ENCODE data around the gene KRTAP17-1.

Gene KRTAP17-1

DNA sequence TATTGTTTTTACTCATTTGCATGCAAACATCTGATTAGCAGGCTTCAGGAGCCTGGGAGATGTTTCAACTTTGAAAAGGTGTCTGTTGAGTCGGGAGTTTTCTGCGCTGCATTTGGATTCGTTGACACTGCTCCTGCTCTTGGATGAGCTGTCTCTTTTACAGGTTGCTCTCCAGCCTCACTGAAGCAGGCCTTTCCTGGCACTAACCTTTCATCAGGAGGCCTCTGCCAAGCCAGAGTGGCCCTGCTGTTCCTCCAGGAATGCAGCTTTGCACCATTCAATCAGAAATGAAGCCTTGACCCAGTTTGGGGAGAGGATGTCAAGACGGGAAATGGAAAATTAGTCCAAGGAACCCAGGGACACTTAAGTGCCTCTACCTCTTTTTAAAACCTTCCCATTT is 12.5 kb downstream of the KRTAP17-1 start:
- H3K4me3 ChIP-seq (IDR thresholded peaks at IDR 0.05; ENCODE audit: insufficient read depth, low read depth, low read length) = no peak overlapping the region
- no peaks in the 10 kb centered on the region for H3K4me1 ChIP-seq (ENCODE audit: low read depth, poor library complexity, severe bottlenecking)
- H3K27me3 ChIP-seq (ENCODE audit: insufficient read depth, low read depth) = no peaks in the 10 kb centered on the region
- H3K36me3 ChIP-seq (ENCODE audit: insufficient read depth) = no peaks in the 10 kb centered on the region
- H3K4me2 ChIP-seq = no peak overlapping the region
- no peak overlapping the region for H3K9ac ChIP-seq
- H3K79me2 ChIP-seq (ENCODE audit: insufficient read depth, low read depth) = no peaks in the 10 kb centered on the region
- no peak overlapping the region for H3K27ac ChIP-seq
- no peak overlapping the region for H2AFZ ChIP-seq (ENCODE audit: low read depth)
- no peaks in the 10 kb centered on the region for H4K20me1 ChIP-seq (ENCODE audit: insufficient read depth)
- TF ChIP-seq, protein P1, sequence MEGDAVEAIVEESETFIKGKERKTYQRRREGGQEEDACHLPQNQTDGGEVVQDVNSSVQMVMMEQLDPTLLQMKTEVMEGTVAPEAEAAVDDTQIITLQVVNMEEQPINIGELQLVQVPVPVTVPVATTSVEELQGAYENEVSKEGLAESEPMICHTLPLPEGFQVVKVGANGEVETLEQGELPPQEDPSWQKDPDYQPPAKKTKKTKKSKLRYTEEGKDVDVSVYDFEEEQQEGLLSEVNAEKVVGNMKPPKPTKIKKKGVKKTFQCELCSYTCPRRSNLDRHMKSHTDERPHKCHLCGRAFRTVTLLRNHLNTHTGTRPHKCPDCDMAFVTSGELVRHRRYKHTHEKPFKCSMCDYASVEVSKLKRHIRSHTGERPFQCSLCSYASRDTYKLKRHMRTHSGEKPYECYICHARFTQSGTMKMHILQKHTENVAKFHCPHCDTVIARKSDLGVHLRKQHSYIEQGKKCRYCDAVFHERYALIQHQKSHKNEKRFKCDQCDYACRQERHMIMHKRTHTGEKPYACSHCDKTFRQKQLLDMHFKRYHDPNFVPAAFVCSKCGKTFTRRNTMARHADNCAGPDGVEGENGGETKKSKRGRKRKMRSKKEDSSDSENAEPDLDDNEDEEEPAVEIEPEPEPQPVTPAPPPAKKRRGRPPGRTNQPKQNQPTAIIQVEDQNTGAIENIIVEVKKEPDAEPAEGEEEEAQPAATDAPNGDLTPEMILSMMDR (conservative IDR thresholded peaks at IDR 0.05; ENCODE audit: low read depth, low read length) = no peak

DNA sequence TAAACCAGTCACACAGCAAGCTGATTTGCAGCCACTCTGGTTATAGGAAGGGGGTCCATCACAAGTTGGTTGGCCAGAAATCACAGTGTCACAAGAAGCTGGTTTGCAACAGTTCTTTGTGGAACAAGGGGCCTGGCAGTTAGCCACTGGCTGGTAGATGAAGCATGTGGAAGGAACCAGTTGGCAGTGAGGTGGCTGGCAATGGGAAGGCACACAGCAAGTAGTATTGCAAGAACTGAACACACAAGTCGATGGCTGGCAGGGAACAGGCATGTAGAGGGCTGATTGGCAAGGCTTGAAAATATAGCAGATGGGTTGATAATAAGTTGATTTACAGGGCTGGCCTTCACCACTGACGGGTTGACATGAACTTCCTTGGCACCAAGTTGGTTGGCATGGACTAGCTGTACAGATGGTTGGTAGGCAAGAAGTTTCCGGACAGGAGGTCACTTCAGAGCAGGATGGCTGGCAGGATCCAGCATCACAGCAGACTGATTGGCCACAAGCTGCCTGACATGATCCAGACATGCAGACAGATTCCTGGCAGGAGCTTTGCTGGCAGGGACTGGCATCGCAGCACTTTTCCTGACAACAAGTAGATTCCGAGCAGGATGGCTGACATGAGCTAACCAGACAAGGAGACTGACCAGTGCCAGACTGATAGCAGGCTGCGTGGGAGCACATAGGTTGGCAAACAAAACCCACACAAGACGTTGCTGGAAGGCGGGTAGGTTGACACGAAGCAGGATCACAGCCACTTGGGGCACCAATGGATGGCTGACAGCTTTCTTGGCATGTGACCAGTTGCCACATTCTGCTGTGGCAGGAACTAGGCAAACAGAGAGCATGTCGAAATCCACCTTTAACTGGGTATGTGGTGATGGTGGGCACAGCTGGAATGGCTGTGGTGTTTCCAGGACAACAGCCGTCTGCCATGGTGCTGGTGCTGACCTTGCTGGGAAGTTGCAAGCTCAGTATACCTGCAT is 13.3 kb downstream of the KRTAP17-1 start, which contains the start of gene KRTAP29-1:
Gene KRTAP29-1, minus strand, starts transcription at position 936 of the 986 bp plus-strand sequence. Its CDS starts 0 bp downstream, at position 936.
- no peak within 1 kb of the TSS for H3K4me3 ChIP-seq (IDR thresholded peaks at IDR 0.05; ENCODE audit: insufficient read depth, low read depth, low read length)
- no peaks in the 10 kb centered on the region for H3K79me2 ChIP-seq (ENCODE audit: insufficient read depth, low read depth)
- no peaks in the 10 kb centered on the region for H3K4me1 ChIP-seq (ENCODE audit: low read depth, poor library complexity, severe bottlenecking)
- no peaks in the 10 kb centered on the region for H4K20me1 ChIP-seq (ENCODE audit: insufficient read depth)
- no peak within 1 kb of the TSS for H3K27ac ChIP-seq
- no peak within 1 kb of the TSS for H3K4me2 ChIP-seq
- H2AFZ ChIP-seq (ENCODE audit: low read depth) = no peak within 1 kb of the TSS
- no peaks in the 10 kb centered on the region for H3K27me3 ChIP-seq (ENCODE audit: insufficient read depth, low read depth)
- H3K36me3 ChIP-seq (ENCODE audit: insufficient read depth) = no peaks in the 10 kb centered on the region
- no peak within 1 kb of the TSS for H3K9ac ChIP-seq
- TF ChIP-seq, protein P1 (conservative IDR thresholded peaks at IDR 0.05; ENCODE audit: low read depth, low read length) = no peak

DNA sequence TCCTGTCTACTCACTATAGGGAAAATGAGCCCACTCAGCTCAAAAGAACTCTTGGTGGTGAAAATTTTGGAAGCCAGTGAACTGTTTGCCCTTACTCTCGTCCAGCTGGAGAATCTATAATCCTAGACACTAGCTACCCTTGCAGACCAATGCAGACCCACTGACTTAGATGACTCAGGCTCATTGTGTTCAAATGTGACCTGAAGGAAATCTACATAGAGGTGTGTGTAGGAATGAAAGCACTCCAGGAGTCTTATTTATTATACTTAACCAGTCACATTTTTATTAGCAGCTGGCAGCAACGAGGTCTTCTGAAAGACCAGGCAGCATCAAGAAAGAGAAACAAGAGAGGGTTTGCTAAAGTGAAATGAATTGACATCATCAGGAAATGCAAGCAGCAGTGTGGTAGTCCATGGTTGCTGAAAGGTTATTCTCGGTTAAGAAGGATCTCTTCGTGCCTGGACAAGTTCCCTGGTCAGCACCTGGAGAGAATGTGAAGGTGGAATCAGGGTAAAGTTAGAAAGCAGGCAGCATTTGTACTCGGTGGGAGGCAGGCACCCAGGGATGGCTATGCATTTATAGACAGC is 14.2 kb downstream of the KRTAP17-1 start:
- Histone ChIP-seq H3K4me1 (ENCODE audit: low read depth, poor library complexity, severe bottlenecking) (no peaks in the 10 kb centered on the region), H3K27me3 (ENCODE audit: insufficient read depth, low read depth) (no peaks in the 10 kb centered on the region), H3K79me2 (ENCODE audit: insufficient read depth, low read depth) (no peaks in the 10 kb centered on the region), H3K36me3 (ENCODE audit: insufficient read depth) (no peaks in the 10 kb centered on the region), H3K9ac (no peak overlapping the region), H2AFZ (ENCODE audit: low read depth) (no peak overlapping the region), H4K20me1 (ENCODE audit: insufficient read depth) (no peaks in the 10 kb centered on the region), H3K27ac (no peak overlapping the region), H3K4me3 (IDR thresholded peaks at IDR 0.05; ENCODE audit: insufficient read depth, low read depth, low read length) (no peak overlapping the region), H3K4me2 (no peak overlapping the region)
- TF ChIP-seq, protein P1 (conservative IDR thresholded peaks at IDR 0.05; ENCODE audit: low read depth, low read length) = no peak

DNA sequence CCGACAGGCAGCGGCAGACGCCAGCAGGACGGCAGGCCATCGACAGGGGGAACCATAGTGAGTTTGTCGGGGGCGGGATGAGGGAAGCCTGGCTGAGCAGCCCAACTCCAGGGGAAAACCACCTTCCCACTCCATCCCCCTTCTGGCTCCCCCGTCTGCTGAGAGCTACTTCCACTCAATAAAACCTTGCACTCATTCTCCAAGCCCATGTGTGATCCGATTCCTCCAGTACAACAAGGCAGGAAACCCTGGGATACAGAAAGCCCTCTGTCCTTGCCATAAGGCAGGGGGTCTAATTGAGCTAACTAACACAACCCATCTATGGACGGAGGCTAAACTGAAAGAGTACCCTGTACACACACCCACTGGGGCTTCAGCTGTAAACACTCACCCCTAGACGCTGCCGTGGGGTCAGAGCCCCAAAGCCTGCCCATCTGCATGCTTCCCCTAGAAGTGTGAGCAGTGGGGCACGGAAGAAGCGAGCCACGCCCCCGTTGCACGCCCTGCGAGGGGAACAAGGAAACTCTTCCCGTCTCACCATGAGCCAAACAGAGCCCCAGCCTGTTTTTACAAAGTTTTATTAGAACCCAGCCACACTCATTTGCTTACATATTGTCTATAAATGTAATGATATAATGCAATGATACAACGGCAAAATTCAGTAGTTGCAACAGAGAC is 16.9 kb downstream of the KRTAP17-1 start:
- TF ChIP-seq, protein P1 (conservative IDR thresholded peaks at IDR 0.05; ENCODE audit: low read depth, low read length) = no peak
- H3K4me1 ChIP-seq (ENCODE audit: low read depth, poor library complexity, severe bottlenecking) = no peaks in the 10 kb centered on the region
- H3K4me3 ChIP-seq (IDR thresholded peaks at IDR 0.05; ENCODE audit: insufficient read depth, low read depth, low read length) = no peak overlapping the region
- H2AFZ ChIP-seq (ENCODE audit: low read depth) = no peak overlapping the region
- no peaks in the 10 kb centered on the region for H3K79me2 ChIP-seq (ENCODE audit: insufficient read depth, low read depth)
- H3K4me2 ChIP-seq = no peak overlapping the region
- H3K36me3 ChIP-seq (ENCODE audit: insufficient read depth) = no peaks in the 10 kb centered on the region
- no peak overlapping the region for H3K9ac ChIP-seq
- no peaks in the 10 kb centered on the region for H4K20me1 ChIP-seq (ENCODE audit: insufficient read depth)
- H3K27ac ChIP-seq = no peak overlapping the region
- H3K27me3 ChIP-seq (ENCODE audit: insufficient read depth, low read depth) = no peaks in the 10 kb centered on the region
